SIG-M5 treated with dmso at 0.1 percent for 504 hours (cell line): ENCODE measurements around the gene CCS.

Source experiments
- DNase-seq: peaks from one replicate; lab custom pipeline; 2025; ENCODE audit not compliant: unreplicated experiment; lab: John Stamatoyannopoulos, UW

The CCS gene

DNA sequence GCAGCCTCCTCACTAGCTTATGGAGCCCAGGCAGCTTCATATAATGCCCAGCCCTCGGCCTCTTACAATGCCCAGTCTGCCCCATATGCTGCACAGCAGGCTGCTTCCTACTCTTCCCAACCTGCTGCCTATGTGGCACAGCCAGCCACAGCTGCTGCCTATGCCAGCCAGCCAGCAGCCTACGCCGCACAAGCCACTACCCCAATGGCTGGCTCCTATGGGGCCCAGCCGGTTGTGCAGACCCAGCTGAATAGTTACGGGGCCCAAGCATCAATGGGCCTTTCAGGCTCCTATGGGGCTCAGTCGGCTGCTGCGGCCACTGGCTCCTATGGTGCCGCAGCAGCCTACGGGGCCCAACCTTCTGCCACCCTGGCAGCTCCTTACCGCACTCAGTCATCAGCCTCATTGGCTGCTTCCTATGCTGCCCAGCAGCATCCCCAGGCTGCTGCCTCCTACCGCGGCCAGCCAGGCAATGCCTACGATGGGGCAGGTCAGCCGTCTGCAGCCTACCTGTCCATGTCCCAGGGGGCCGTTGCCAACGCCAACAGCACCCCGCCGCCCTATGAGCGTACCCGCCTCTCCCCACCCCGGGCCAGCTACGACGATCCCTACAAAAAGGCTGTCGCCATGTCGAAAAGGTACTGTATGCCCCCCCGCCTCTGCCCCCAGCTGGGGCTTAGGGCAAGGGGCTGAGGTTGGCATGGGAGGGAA, 32.2 kb downstream of the CCS start:
- DNase-seq = no peak

DNA sequence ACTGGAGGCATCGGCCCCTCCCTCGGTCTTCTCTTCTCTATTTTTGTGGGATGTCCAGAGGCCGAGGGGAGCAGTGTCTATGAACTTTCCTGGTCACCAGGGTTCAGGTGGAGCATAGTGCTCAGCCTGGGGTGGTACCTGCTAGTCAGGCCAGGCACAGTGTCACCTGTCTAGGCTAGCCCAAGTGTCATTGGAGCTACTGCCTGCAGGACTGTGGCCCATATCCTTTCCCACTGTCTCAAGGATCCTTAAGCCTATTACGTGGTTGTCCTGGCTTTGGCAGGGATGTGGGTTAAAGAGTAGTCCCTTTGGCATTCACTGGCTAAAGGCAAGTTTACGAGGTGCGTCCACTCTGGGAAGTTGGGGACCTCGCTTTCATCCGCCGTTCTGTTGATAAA, 32.8 kb downstream of the CCS start:
- no peak for DNase-seq

DNA sequence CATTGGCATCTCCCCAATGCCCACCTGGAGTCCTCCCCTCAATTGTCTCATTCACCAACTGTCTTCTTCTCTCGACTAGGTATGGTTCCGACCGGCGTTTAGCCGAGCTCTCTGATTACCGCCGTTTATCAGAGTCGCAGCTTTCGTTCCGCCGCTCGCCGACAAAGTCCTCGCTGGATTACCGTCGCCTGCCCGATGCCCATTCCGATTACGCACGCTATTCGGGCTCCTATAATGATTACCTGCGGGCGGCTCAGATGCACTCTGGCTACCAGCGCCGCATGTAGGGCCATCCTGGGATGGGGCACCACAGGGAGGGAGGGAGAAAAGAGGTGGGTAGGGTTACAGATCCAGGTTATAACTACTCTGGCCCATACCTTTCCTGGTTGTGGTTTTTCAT, 33.4 kb downstream of the CCS start:
- DNase-seq = no peak

DNA sequence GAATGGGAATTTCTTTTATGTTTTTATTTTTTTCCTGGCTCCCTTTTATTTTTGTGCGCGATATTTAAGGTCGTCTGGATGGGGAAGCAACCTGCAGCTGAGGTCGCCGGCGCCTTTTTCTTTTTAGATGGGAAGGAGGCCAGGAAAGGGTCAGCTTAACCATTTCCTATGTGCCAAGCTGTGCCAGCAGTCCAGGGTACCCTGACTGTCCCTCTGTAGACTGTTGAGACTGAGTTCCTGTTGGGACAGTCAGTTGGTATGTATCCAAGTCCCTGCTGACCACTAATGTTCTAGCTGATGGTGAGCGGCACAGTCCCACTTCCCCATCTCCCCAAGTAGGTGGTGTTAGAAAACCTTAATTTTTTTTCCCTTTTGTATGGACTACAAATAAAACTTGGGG, 33.9 kb downstream of the CCS start:
- DNase-seq = no peak

DNA sequence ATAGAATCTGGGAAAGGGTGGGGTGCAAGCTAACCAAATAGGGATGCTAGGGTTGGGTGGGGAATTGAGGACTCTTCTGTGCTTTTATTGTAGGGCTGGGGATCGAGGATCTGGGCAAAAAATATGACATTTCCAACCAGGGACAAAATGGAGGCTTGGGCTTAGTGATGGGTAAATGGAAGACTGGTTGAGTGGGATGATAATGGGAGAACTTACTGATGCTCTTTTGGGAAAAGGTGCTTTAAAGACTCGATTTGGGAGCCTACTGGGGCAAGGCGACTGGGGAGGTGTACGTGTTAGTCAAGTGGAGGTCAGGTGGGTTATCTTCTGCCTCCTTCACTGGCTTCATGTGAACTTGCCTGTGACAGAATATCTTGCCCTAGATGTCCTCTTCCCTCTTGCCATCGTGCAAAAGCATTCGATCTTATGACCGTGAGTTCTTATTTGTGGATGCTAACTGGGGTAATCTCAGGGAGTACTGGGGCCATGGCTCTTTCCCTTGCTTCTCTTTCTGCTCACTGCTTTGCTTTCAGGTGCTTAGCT, 35.1 kb downstream of the CCS start:
- no peak for DNase-seq

DNA sequence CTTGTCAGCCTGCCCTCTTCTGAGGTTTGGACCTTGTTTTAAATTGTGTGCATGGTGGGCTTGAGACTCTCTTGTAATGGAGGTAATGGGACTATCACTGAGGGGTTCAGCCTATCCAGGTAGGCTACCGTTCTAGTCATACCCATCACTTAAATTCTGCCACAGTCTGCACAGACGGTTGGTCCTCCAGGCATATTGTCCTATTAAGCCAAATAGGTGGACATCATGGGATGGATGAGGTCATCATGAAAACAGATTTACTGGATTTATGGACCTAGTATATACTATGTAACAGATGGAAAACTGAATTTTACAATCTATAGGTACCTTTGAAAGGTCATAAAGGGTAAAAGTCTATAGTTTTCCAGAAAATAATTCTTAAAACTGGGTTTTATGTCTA, 36.4 kb downstream of the CCS start:
- no peak for DNase-seq

DNA sequence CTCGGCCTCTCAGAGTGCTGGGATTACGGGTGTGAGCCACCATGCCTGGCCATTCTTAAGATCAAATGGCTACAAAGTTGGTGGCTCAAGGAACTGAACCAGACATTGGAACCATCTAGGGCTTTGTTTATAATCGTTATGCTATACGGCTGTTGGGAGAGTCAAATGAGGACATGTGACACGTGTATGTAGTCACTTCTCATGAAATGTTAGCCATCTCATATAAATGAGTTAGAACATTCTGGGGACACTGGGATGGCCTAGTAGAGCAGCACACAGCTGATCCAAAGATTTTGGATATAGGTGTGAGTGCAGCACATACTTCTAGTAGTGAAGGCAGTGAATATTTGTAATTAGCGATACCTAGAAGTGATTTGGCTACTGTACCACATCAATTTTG, 38.9 kb downstream of the CCS start:
- no peak for DNase-seq

DNA sequence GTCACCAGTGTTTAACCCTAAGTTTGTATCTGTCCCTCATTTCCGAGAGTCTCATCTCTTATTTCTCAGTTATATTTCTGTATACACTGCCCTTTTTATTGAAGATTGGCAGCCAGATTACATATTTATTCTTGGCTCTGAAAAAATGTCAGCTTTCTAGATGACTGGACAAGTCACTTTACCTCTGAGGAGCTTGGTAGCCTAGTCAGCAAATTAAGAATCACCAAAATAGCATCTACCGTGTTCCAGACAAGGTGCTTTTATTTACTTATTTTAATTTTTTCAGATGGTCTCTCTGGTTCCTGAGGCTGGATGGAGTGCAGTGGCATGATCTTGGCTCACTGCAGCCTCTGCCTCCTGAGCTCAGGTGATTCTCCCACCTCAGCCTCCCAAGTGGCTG, 40.0 kb downstream of the CCS start:
- DNase-seq = no peak

DNA sequence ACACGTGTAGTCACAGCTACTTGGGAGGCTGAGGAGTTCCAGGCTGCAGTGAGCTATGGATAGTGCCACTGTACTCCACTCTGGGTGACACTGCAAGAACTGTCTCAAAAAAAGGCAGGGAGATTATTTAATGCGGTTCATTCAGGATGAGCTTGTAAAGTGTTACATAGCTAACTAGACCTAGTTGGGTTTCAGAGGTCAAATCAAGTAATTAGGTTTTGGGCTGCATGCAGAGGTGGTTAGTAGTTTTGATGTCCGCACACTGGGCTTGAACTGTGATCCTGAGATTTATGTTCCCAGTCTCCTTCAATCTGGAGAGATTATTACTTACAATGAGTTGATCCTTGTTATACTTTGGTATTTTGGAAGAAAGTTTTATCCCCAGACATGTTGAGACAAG, 43.4 kb downstream of the CCS start:
- DNase-seq = no peak

DNA sequence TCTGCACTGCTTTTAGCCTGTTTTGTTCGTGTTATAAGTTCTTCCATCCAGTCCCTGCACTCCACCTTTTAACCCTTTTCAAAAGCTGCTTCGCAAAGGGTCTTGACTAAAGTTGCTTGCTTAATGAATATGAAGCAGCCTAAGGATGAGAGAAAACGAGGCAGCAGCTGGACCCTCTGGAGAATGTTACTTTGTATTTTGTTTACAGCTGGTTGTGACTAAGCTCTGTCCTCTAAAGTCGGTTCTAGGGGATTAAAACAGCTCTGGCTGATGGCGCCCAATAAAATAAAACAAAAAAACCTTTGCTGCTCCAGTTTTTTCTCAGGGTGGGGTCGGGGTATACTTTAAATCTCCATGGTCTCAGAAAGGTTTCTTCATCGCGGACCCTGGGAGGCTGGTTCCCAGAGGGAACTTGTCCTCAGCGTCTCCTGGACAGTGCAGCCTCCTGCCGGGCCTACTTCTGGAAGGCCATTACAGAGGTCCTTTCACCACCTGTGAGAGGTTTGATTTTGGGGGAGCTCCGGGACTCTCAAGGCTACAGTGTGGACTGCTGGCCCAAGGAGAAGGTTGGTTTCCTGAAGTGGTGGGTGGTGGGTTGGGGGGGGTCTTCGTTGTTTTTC, 44.7 kb downstream of the CCS start:
- no peak for DNase-seq

DNA sequence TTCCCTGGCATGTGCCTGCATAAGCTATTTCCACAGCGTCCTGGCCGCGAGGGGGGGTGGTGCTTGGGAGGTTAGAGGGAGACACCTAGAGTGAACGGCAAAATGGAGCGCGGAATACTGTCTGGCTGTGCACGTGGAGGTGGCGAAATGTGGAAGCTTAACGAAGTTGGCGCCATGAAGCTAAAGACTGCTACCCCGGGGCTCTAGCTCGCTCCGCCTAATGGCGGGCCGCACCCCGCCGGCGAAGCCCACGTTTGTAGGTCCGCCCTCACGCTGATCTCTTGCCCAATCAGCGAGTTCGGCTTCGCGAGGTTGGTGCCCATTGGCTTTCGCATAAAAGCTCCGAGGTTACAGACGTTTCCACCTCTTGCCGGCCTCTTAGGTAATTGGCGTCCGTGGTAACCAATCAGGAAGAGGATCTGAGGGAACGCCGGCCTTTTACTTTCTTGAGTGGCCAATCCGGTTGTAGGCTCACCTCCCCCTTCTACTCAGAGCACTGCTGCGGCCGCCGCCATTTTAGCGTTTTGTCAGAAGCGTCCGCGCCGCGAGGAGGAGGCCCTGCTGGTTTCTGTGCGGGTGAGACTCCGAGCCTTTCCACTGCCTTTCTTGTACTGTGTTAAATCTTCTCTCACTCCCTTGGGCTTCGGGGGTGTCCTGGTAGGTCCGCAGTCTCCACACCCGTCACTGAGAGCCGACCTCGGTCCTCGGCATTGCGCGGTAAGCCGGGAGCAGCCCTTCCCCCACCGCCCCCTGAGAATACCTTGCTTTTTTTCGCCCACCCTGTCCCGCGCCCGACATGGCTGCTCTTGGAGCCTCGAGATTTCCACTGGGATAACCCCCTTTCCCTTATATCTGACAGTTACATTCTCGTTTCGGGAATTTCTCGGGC, 45.4 kb downstream of the CCS start, which contains the start of gene RBM4:
TSS of gene RBM4 (plus strand) at position 527 of the 889 bp plus-strand sequence. CDS start 1,009 bp downstream, outside the sequence.
- peak; percentile 99 for DNase-seq

DNA sequence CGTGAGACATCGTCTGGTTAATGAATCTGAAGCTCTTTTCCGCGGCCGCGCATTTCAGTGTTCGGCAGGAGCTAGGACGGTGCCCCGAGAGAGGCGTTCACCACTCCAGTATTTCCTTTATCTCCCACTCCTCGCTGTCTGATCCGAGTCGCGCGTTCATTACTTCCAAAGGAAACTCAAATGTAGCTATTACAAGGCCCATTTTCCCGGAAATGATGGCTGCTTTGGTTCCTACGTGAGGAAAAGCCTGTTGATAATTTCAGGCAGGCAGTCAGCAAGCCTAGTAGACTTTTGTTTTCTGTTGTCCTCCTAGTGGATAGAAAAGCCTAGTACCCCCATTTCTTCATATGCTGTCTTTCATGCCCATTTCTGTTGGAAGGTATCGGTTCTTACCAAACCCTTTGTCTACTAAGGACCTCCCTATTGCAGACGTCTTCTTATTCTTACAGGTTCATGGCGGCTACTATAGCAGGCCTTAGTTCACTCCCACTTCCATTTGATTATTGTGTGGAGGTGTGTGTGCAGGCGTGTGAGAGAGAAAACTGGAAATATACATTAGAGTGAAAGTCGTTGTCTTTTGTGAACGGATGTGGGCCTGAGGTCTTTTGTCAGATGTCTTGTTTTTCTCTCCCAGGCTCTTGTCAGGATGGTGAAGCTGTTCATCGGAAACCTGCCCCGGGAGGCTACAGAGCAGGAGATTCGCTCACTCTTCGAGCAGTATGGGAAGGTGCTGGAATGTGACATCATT, 46.3 kb downstream of the CCS start:
- peak; percentile 53 for DNase-seq

DNA sequence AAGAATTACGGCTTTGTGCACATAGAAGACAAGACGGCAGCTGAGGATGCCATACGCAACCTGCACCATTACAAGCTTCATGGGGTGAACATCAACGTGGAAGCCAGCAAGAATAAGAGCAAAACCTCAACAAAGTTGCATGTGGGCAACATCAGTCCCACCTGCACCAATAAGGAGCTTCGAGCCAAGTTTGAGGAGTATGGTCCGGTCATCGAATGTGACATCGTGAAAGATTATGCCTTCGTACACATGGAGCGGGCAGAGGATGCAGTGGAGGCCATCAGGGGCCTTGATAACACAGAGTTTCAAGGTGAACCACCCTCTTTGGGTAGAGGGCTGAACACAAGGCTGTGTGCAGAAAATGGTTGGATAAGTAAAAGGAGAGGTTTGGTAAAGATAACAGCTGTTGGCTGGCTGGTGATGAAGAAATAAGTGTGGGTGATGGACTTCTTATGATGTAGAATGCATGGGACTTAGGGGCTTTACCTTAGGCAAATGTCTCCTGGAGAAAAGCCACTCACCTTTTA, 46.9 kb downstream of the CCS start:
- peak; percentile 14 for DNase-seq

DNA sequence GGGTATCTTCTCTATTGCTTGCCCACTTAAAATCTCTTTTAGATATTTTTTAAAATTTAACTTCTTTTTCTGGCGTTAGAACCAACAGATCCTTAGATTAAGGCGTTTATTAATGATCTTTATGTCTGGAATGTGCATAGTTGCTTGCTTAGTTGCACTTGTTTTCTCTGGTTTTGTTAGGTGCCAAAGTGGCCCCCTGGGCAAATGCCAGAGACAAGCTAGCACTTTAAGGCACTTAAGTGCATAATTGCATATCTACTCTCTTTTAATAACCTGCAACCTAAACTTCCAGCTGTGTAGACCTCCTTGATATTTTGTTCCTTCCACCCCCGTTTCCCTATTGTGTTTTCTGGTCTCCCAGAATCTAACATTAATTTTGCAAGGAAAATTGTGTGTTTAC, 48.8 kb downstream of the CCS start:
- DNase-seq = no peak

DNA sequence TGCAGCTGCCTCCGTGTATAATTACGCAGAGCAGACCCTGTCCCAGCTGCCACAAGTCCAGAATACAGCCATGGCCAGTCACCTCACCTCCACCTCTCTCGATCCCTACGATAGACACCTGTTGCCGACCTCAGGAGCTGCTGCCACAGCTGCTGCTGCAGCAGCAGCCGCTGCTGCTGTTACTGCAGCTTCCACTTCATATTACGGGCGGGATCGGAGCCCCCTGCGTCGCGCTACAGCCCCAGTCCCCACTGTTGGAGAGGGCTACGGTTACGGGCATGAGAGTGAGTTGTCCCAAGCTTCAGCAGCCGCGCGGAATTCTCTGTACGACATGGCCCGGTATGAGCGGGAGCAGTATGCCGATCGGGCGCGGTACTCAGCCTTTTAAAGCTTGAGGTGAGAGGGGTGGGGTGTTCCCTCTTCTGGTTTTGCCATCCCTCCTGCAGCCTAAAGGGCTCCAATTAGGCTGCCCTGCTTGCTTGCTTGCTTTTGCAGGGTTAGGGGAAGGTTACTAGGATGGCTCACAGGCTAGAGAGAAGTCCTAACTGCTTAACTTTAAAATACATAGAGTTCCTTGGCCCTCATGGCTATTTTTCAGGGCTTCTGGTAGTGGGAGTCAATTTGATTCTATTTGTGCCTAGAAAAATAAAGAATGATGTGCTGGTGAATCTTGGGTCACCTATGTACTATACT, 50.9 kb downstream of the CCS start:
- no peak for DNase-seq

DNA sequence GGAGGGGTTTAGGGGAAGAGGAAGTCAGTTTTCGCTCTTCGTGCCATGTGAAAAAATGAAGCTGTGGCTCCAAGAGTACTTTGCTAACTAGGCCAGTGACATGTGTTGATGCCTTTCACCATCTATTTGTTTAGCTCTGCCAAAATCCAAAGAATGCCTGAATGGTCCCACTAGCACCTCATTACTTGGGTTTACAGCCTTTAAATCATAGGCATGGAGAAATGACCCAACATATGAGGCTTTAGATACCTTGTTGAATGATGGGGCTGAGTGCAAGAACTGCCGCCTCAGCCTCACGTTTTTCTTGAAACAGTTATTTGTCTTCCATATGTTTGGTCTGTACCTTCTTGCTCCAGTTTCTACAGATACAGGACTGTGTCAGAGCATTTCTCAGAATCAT, 53.8 kb downstream of the CCS start:
- DNase-seq = no peak

DNA sequence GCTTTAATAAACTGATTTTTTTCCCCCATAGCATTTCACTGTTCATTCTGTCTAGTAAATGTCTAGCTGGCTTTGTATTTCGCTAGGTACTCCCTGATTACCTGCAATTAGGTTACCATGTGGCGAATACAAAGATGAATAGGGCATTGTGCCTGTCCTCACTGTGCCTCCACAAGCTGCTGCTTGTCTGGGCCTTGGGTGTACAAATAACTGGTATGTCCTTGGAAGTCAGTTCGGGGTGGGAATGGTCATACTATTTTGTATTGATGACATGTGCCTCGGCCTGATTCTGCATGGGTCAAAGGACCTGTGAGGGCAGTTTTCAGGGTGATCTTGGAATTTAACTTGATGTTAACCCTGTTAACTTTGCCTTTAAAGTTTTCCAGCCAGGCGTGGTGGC, 56.9 kb downstream of the CCS start:
- DNase-seq = no peak

DNA sequence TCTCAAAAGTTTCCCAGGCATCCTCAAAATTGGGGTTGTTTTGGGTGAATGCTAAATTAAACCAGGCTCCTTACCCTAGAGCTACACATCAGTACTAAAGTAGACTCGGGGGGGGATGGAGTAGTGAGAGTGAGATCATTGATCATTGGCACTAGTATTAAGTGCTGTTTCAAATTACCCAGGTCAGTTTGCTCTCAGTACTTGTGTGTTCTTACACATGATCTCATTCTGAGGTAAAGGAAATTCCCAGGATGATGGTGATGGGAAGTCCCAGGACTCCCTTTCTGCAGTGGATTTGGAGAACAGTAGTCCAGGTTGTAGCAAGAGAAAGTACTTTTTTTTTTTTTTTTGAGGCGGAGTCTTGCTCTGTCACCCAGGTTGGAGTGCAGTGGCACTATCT, 58.0 kb downstream of the CCS start:
- no peak for DNase-seq

DNA sequence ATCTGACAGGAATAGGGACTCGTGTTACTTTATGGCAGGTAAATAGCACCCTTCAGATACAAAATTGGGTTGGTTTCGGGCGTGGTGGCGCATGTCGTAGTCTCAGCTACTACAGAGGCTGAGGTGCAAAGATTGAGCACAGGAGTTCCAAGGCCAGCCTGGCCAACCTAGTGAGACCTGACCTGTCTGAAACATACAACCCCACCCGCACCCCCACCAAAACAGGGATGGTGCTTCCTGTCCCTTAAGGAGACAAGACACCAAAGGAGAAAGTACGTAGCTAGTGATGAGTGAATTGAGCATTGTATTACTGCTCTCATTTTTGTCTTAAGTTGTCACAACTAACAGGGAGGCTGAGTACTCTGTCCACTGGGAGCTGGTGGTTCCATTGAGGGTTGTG, 59.7 kb downstream of the CCS start:
- DNase-seq = no peak

DNA sequence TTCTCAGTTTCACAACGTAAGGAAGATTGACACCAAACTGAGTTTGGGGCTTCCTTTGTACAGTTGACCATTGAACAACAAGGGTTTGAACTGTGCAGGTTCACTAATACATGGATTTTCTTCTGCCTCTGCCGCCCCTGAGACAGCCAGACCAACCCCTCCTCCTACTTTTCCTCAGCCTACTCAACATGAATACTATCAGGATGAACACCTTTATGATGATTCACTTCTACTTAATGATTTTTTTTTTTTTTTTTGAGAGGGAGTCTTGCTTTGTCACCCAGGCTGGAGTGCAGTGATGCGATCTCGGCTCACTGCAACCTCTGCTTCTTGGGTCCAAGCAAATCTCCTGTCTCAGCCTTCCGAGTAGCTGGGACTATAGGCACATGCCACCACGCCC, 60.1 kb downstream of the CCS start:
- no peak for DNase-seq
